Osteocyte (in vitro differentiated cells): Measurements from ENCODE around the gene DCAF8L2. TPM values are rescaled to one million over a fixed set of nuclear protein-coding genes. Genes with fewer than 3 reads are reported as not detected.
A peak's percentile ranks its signal among the peaks of the same experiment; 100 is the strongest.

Source experiments
- DNase-seq: peaks from one replicate; pipeline ENCODE4 v3.0.0; 2021; ENCODE audit warnings: mixed read lengths; ENCODE audit not compliant: unreplicated experiment; ENCODE audit errors: extremely low spot score
- H3K27ac Mint-ChIP-seq: one replicate; pipeline ENCODE4 v1.8.0; 2021; ENCODE audit warnings: mild to moderate bottlenecking, mixed read lengths; ENCODE audit not compliant: unreplicated experiment
- H3K27me3 Mint-ChIP-seq: one replicate; pipeline ENCODE4 v1.8.0; 2021; ENCODE audit warnings: mixed read lengths; ENCODE audit not compliant: unreplicated experiment
- H3K36me3 Mint-ChIP-seq: one replicate; pipeline ENCODE4 v1.8.0; 2021; ENCODE audit warnings: mixed read lengths; ENCODE audit not compliant: unreplicated experiment
- H3K4me1 Mint-ChIP-seq: one replicate; pipeline ENCODE4 v1.8.0; 2021; ENCODE audit warnings: mixed read lengths; ENCODE audit not compliant: unreplicated experiment
- H3K4me3 Mint-ChIP-seq: one replicate; pipeline ENCODE4 v1.8.0; 2021; ENCODE audit warnings: mild to moderate bottlenecking, moderate library complexity, mixed read lengths; ENCODE audit not compliant: unreplicated experiment
- H3K9me3 Mint-ChIP-seq: one replicate; pipeline ENCODE4 v1.8.0; 2021; ENCODE audit warnings: mixed read lengths; ENCODE audit not compliant: unreplicated experiment
- CTCF ChIP-seq: fragments of 200-600 bp; sonication (generic); IDR thresholded peaks from 2 replicates; pipeline ENCODE4 v1.5.0; 2021; ENCODE audit warnings: antibody characterized with exemption, mild to moderate bottlenecking, moderate library complexity
- total RNA-seq: library from RNA; stranded (reverse); gene quantifications from 2 replicates; pipeline ENCODE4 v1.2.1, GENCODE V29; 2021

Gene DCAF8L2
- total RNA-seq, 1 donor from 2014 or later: not detected

GRCh38 chrX:27598312-27598711 is 8.2 kb downstream of the DCAF8L2 start:
- no peak overlapping the region for H3K27ac Mint-ChIP-seq

GRCh38 chrX:27599928-27600327 is 9.8 kb downstream of the DCAF8L2 start:
- Mint-ChIP-seq H3K27ac (no peak overlapping the region), H3K4me1 (no peaks in the 10 kb centered on the region), H3K9me3 (no peaks in the 10 kb centered on the region), H3K27me3 (no peaks in the 10 kb centered on the region), H3K4me3 (no peak overlapping the region), H3K36me3 (no peaks in the 10 kb centered on the region)
- DNase-seq: no peak
- TF ChIP-seq CTCF: peak; percentile 22

More at GRCh38 chrX:27598312-27598711, 8.2 kb downstream of the DCAF8L2 start:
- Mint-ChIP-seq H3K4me1 (no peaks in the 10 kb centered on the region), H3K27me3 (no peaks in the 10 kb centered on the region), H3K4me3 (no peak overlapping the region), H3K9me3 (peaks cover under 1% of the 10 kb centered on the region), H3K36me3 (no peaks in the 10 kb centered on the region)
- no peak for TF ChIP-seq CTCF
- no peak for DNase-seq

GRCh38 chrX:27600686-27601085 is 10.5 kb downstream of the DCAF8L2 start:
- Mint-ChIP-seq H3K27me3 (no peaks in the 10 kb centered on the region), H3K36me3 (no peaks in the 10 kb centered on the region), H3K4me3 (no peak overlapping the region), H3K9me3 (no peaks in the 10 kb centered on the region), H3K27ac (no peak overlapping the region), H3K4me1 (no peaks in the 10 kb centered on the region)
- no peak for DNase-seq
- TF ChIP-seq CTCF: no peak

GRCh38 chrX:27608671-27609070 is 18.5 kb downstream of the DCAF8L2 start:
- Mint-ChIP-seq H3K27me3 (no peaks in the 10 kb centered on the region), H3K27ac (no peak overlapping the region), H3K9me3 (no peaks in the 10 kb centered on the region), H3K4me3 (no peak overlapping the region), H3K36me3 (no peaks in the 10 kb centered on the region), H3K4me1 (no peaks in the 10 kb centered on the region)
- DNase-seq: no peak
- no peak for TF ChIP-seq CTCF

- Mint-ChIP-seq H3K9me3 (no peaks in the 10 kb centered on the region), H3K4me3 (no peak overlapping the region), H3K27ac (no peak overlapping the region), H3K36me3 (no peaks in the 10 kb centered on the region), H3K27me3 (peaks cover 3% of the 10 kb centered on the region), H3K4me1 (no peaks in the 10 kb centered on the region)
- TF ChIP-seq CTCF: no peak
- DNase-seq: no peak
Measured at GRCh38 chrX:27619459-27619858, 29.3 kb downstream of the DCAF8L2 start.
